ENCODE data around the gene FAM163B. TPM values are rescaled to one million over a fixed set of nuclear protein-coding genes. Genes with fewer than 3 reads are reported as not detected.

Gene FAM163B
- total RNA-seq, 1 donor from 2014 or later, result not detected

GRCh38 chr9:133534346-133535291, 74.6 kb downstream of the FAM163B start, which contains the start of gene ADAMTSL2:
Gene ADAMTSL2 (plus strand): TSS chr9:133534704. CDS start chr9:133536713, 2,009 bp downstream.
- Mint-ChIP-seq H3K27ac (no peak within 1 kb of the TSS), H3K36me3 (ENCODE audit: low read depth) (no peaks in the 10 kb centered on the region), H3K9me3 (no peaks in the 10 kb centered on the region), H3K27me3 (peaks cover 38% of the 10 kb centered on the region), H3K4me3 (no peak within 1 kb of the TSS), H3K4me1 (peaks cover 16% of the 10 kb centered on the region)
- TF ChIP-seq, protein P1, sequence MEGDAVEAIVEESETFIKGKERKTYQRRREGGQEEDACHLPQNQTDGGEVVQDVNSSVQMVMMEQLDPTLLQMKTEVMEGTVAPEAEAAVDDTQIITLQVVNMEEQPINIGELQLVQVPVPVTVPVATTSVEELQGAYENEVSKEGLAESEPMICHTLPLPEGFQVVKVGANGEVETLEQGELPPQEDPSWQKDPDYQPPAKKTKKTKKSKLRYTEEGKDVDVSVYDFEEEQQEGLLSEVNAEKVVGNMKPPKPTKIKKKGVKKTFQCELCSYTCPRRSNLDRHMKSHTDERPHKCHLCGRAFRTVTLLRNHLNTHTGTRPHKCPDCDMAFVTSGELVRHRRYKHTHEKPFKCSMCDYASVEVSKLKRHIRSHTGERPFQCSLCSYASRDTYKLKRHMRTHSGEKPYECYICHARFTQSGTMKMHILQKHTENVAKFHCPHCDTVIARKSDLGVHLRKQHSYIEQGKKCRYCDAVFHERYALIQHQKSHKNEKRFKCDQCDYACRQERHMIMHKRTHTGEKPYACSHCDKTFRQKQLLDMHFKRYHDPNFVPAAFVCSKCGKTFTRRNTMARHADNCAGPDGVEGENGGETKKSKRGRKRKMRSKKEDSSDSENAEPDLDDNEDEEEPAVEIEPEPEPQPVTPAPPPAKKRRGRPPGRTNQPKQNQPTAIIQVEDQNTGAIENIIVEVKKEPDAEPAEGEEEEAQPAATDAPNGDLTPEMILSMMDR (IDR thresholded peaks at IDR 0.05), result no peak
- ATAC-seq (ENCODE audit: low read depth) (no peak), DNase-seq (no peak)
- ChIA-PET POLR2A (no interaction called here), CTCF (interaction anchor here (2.3 to 2.5 kb wide), 2 partner anchors 193 to 460 kb away, joined by 8 to 10 read pairs; no protein-coding TSS in a partner anchor)
- intact Hi-C loops (cut with micrococcal nuclease), result no loop called here

GRCh38 chr9:133533857-133534256, 75.3 kb downstream of the FAM163B start:
- DNase-seq (no peak), ATAC-seq (ENCODE audit: low read depth) (no peak)
- Mint-ChIP-seq H3K27ac (no peak overlapping the region), H3K4me1 (peaks cover 12% of the 10 kb centered on the region), H3K36me3 (ENCODE audit: low read depth) (no peaks in the 10 kb centered on the region), H3K4me3 (no peak overlapping the region), H3K27me3 (peaks cover 35% of the 10 kb centered on the region), H3K9me3 (no peaks in the 10 kb centered on the region)
- intact Hi-C loops (cut with micrococcal nuclease), result loop anchor here (1.0 to 2.0 kb wide), 4 partner anchors 192 to 460 kb away; no protein-coding TSS in a partner anchor
- ChIA-PET POLR2A (no interaction called here), CTCF (interaction anchor here (2.3 to 2.5 kb wide), 2 partner anchors 193 to 461 kb away, joined by 8 to 10 read pairs; no protein-coding TSS in a partner anchor)
- TF ChIP-seq, protein P1 (IDR thresholded peaks at IDR 0.05), result no peak

DNA sequence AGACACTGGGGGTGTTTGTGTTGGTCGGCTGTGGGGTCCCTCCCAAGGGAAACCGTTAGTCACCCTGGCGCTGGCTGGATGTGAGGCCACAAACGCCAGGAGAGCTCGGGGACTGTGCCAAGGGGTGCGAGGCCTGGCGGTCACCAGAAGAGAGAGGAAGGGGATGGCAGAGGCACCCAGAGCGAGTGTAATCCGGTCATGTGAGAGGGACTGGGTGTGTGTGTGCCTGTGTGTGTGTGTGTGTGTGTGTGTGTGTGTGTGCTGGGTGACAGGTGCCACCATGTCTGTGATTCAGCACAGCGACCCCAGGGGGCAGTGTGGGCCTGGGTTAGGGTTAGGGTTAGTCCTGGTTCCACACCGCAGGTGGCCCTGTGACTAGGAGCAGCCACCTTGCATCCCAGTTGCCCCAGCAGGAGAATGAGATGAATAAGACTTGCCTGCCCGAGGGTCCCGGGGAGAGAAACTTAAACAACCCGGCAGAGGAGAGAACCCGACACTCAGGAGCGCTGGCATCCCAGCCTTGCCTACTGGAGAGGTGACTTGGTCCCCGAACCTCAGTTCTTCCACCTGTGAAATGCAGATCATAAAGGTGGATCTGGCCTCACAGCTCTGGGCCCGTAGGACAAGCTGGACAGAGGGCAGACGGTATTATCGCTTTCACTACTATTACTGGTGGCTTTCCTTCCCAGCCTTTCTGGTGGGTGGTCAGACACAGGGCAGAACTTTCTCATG, 76.1 kb downstream of the FAM163B start:
- H3K27ac Mint-ChIP-seq, result no peak overlapping the region
- intact Hi-C loops (cut with micrococcal nuclease), result loop anchor here (1.0 to 2.0 kb wide), 4 partner anchors 193 to 461 kb away; no protein-coding TSS in a partner anchor
- peaks cover 11% of the 10 kb centered on the region for H3K4me1 Mint-ChIP-seq
- ATAC-seq (ENCODE audit: low read depth) (peak; percentile 86), DNase-seq (peak; percentile 49)
- no peaks in the 10 kb centered on the region for H3K36me3 Mint-ChIP-seq (ENCODE audit: low read depth)
- TF ChIP-seq, protein P1 (IDR thresholded peaks at IDR 0.05), result no peak
- ChIA-PET POLR2A (no interaction called here), CTCF (interaction anchor here (2.3 to 2.5 kb wide), 2 partner anchors 194 to 462 kb away, joined by 8 to 10 read pairs; no protein-coding TSS in a partner anchor)
- peaks cover 31% of the 10 kb centered on the region for H3K27me3 Mint-ChIP-seq
- H3K4me3 Mint-ChIP-seq, result no peak overlapping the region
- H3K9me3 Mint-ChIP-seq, result no peaks in the 10 kb centered on the region

DNA sequence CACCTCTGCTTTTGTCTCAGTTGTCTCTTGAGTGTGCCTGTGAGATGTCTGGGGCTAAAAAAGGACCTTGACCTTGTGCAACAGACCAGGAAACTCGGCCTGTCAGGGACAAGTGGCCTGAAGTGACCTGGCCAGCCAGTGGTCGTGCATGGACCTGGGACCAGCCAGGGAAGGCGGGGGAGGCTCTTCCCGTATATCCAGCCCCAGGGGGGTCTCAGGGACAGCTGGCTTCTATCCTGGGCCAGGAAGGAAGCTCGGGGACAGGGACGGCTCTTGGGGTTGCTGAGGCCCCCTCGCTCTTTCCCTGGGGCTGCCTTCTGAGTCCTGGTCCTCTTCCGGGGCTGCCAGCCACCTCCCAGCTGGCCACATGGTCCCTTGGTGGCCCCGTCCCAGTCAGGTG, 77.9 kb downstream of the FAM163B start:
- intact Hi-C loops (cut with micrococcal nuclease), result no loop called here
- Mint-ChIP-seq H3K4me3 (no peak overlapping the region), H3K36me3 (ENCODE audit: low read depth) (no peaks in the 10 kb centered on the region), H3K27ac (no peak overlapping the region), H3K4me1 (peaks cover 11% of the 10 kb centered on the region), H3K27me3 (peaks cover 34% of the 10 kb centered on the region), H3K9me3 (no peaks in the 10 kb centered on the region)
- ATAC-seq (ENCODE audit: low read depth) (no peak), DNase-seq (no peak)
- ChIA-PET CTCF (no interaction called here), POLR2A (no interaction called here)
- TF ChIP-seq, protein P1 (IDR thresholded peaks at IDR 0.05), result no peak

Measured in activated B cell treated with CpG ODN at 0.5 μM for 24 hours (primary cell).